HEK293 (cell line): Measurements from ENCODE around the gene WTIP.
"Not testable (repeated sequence)": the region's sequence is repeated elsewhere in the genome, so short reads cannot be mapped to it uniquely, and the experiment has no call there.

Experiments
- CTCF ChIA-PET: fragments of 350-600 bp; formaldehyde crosslinking; extraction: SDS; loops from one replicate; lab custom pipeline; 2021; ENCODE audit warnings: antibody characterized with exemption; lab: Yijun Ruan, JAX
- POLR2A ChIA-PET: fragments of 300-600 bp; formaldehyde crosslinking; extraction: SDS; loops from one replicate; lab custom pipeline; 2020; ENCODE audit warnings: antibody characterized with exemption, inconsistent platforms; lab: Yijun Ruan, JAX
- H3K27ac ChIP-seq: fragments of 200-500 bp; sonication (Bioruptor generic); 2 replicates; pipeline ENCODE4 v1.5.1; 2014; ENCODE audit warnings: low read depth, low read length, control low read depth, inconsistent platforms; ENCODE audit errors: extremely low read depth
- H3K36me3 ChIP-seq, 2 experiments: fragments of 200-500 bp in 1 of 2; sonication (Bioruptor generic) in 1 of 2; 1 replicate in 1 of 2; 2 replicates in 1 of 2; pipeline ENCODE4 v1.5.1; 2014 to 2017; ENCODE audit warnings: inconsistent platforms in 2 of 2, low read length in 2 of 2; ENCODE audit not compliant: control insufficient read depth in 2 of 2, insufficient read depth in 1 of 2
- H3K4me1 ChIP-seq: fragments of 200-500 bp; sonication (Bioruptor generic); 2 replicates; pipeline ENCODE4 v1.5.1; 2014; ENCODE audit warnings: mild to moderate bottlenecking, low read length, inconsistent platforms; ENCODE audit not compliant: control insufficient read depth, insufficient read depth
- H3K4me3 ChIP-seq: 2 replicates; pipeline ENCODE4 v1.5.1; 2011; ENCODE audit warnings: low read depth, mild to moderate bottlenecking, control low read depth, low read length, moderate library complexity
- H3K9me3 ChIP-seq: fragments of 200-500 bp; sonication (Bioruptor generic); 2 replicates; pipeline ENCODE4 v1.5.1; 2014; ENCODE audit warnings: low read depth, low read length, inconsistent platforms; ENCODE audit not compliant: control insufficient read depth, insufficient read depth
- BCL11B ChIP-seq: fragments of 450-650 bp; formaldehyde crosslinking; IDR thresholded peaks from 2 replicates; pipeline ENCODE4 v1.5.1; 2016; ENCODE audit warnings: low read depth, missing biosample characterization, missing genetic modification characterization
- ELK4 ChIP-seq: IDR thresholded peaks from 2 replicates; pipeline ENCODE4 v1.6.1; 2011; ENCODE audit warnings: mild to moderate bottlenecking, low read depth, low read length, borderline replicate concordance
- GLIS1 ChIP-seq: fragments of 450-650 bp; formaldehyde crosslinking; IDR thresholded peaks from 2 replicates; pipeline ENCODE4 v1.5.1; 2016; ENCODE audit warnings: missing biosample characterization, missing genetic modification characterization
- MEIS1 ChIP-seq: sonication (generic); formaldehyde crosslinking; IDR thresholded peaks from 2 replicates; pipeline ENCODE4 v1.8.1; 2022; ENCODE audit warnings: missing genetic modification reagents, mild to moderate bottlenecking, borderline replicate concordance
- REPIN1 ChIP-seq: fragments of 450-650 bp; formaldehyde crosslinking; IDR thresholded peaks from 2 replicates; pipeline ENCODE4 v1.5.1; 2017; ENCODE audit warnings: missing biosample characterization, missing genetic modification characterization, low read depth
- ZBTB17 ChIP-seq: fragments of 450-650 bp; formaldehyde crosslinking; IDR thresholded peaks from 2 replicates; pipeline ENCODE4 v1.5.1; 2016; ENCODE audit warnings: missing biosample characterization, missing genetic modification characterization
- ZBTB20 ChIP-seq: fragments of 450-650 bp; formaldehyde crosslinking; IDR thresholded peaks from 2 replicates; pipeline ENCODE4 v1.5.1; 2016; ENCODE audit warnings: missing biosample characterization, missing genetic modification characterization
- ZBTB48 ChIP-seq: fragments of 450-650 bp; formaldehyde crosslinking; IDR thresholded peaks from 2 replicates; pipeline ENCODE4 v1.5.1; 2016; ENCODE audit warnings: missing biosample characterization, missing genetic modification characterization
- ZBTB7A ChIP-seq: fragments of 450-650 bp; formaldehyde crosslinking; IDR thresholded peaks from 2 replicates; pipeline ENCODE4 v1.5.1; 2016; ENCODE audit warnings: low read depth, missing biosample characterization, missing genetic modification characterization
- ZNF112 ChIP-seq: fragments of 450-650 bp; formaldehyde crosslinking; IDR thresholded peaks from 2 replicates; pipeline ENCODE4 v1.5.0; 2017; ENCODE audit warnings: missing biosample characterization, missing genetic modification characterization
- ZNF133 ChIP-seq: fragments of 450-650 bp; formaldehyde crosslinking; IDR thresholded peaks from 2 replicates; pipeline ENCODE4 v1.5.1; 2016; ENCODE audit warnings: missing biosample characterization, missing genetic modification characterization
- ZNF214 ChIP-seq: fragments of 450-650 bp; formaldehyde crosslinking; IDR thresholded peaks from 2 replicates; pipeline ENCODE4 v1.5.1; 2017; ENCODE audit warnings: missing biosample characterization, mild to moderate bottlenecking, missing genetic modification characterization, borderline replicate concordance
- ZNF23 ChIP-seq: fragments of 450-650 bp; formaldehyde crosslinking; IDR thresholded peaks from 2 replicates; pipeline ENCODE4 v1.5.1; 2016; ENCODE audit warnings: missing biosample characterization, missing genetic modification characterization, borderline replicate concordance
- ZNF311 ChIP-seq: fragments of 450-650 bp; formaldehyde crosslinking; IDR thresholded peaks from 2 replicates; pipeline ENCODE4 v1.5.1; 2017; ENCODE audit warnings: missing biosample characterization, missing genetic modification characterization, borderline replicate concordance
- ZNF560 ChIP-seq: fragments of 450-650 bp; formaldehyde crosslinking; IDR thresholded peaks from 2 replicates; pipeline ENCODE4 v1.5.1; 2017; ENCODE audit warnings: missing biosample characterization, missing genetic modification characterization, borderline replicate concordance
- ZNF777 ChIP-seq: fragments of 450-650 bp; formaldehyde crosslinking; IDR thresholded peaks from 2 replicates; pipeline ENCODE4 v1.5.1; 2017; ENCODE audit warnings: missing biosample characterization, missing genetic modification characterization, borderline replicate concordance
- ZSCAN16 ChIP-seq: fragments of 450-650 bp; formaldehyde crosslinking; IDR thresholded peaks from 2 replicates; pipeline ENCODE4 v1.5.1; 2016; ENCODE audit warnings: missing biosample characterization, missing genetic modification characterization
- TF ChIP-seq, protein P1 (sequence below): fragments of 450-650 bp; formaldehyde crosslinking; IDR thresholded peaks from 2 replicates; pipeline ENCODE4 v1.5.1; 2017; ENCODE audit warnings: missing biosample characterization, missing genetic modification characterization
- TF ChIP-seq, protein P2 (sequence below): fragments of 450-650 bp; formaldehyde crosslinking; IDR thresholded peaks from 2 replicates; pipeline ENCODE4 v1.5.1; 2016; ENCODE audit warnings: missing biosample characterization, missing genetic modification characterization, borderline replicate concordance
- TF ChIP-seq, protein P3 (sequence below): fragments of 450-650 bp; formaldehyde crosslinking; IDR thresholded peaks from 2 replicates; pipeline ENCODE4 v1.5.1; 2016; ENCODE audit warnings: missing biosample characterization, missing genetic modification characterization

WTIP gene

GRCh38 chr19:34478496-34478895 lies 3.1 kb upstream of the WTIP start:
- H3K4me3 ChIP-seq, H3K9me3 ChIP-seq, H3K27ac ChIP-seq: not testable (repeated sequence)
- Histone ChIP-seq H3K4me1 (peaks cover 10% of the 10 kb centered on the region), H3K36me3 (peaks cover 10 to 12% of the 10 kb centered on the region in 2 experiments)
- peak; percentile 94; the same call in 1 of the 2 replicates for TF ChIP-seq REPIN1 (tag by site-specific recombination)
- ChIA-PET POLR2A (interaction anchor here (1.5 kb wide), 1 partner anchor 35 kb away, joined by 3 read pairs; no protein-coding TSS in a partner anchor), CTCF (interaction anchor here (0.8 to 1.1 kb wide), 2 partner anchors 22 to 24 kb away, joined by 3 read pairs; no protein-coding TSS in a partner anchor)

- Histone ChIP-seq H3K27ac (no peak overlapping the region), H3K36me3 (peaks cover 3 to 4% of the 10 kb centered on the region in 2 experiments), H3K9me3 (no peaks in the 10 kb centered on the region), H3K4me3 (no peak overlapping the region), H3K4me1 (peaks cover 10% of the 10 kb centered on the region)
- ChIA-PET CTCF (interaction anchor here (1.1 kb wide), 1 partner anchor 21 kb away, joined by 3 read pairs; no protein-coding TSS in a partner anchor), POLR2A (interaction anchor here (1.5 kb wide), 1 partner anchor 36 kb away, joined by 3 read pairs; no protein-coding TSS in a partner anchor)
- no peak for TF ChIP-seq ZNF311
- no peak for TF ChIP-seq ZBTB48 (tag by site-specific recombination)
- TF ChIP-seq, protein P1, sequence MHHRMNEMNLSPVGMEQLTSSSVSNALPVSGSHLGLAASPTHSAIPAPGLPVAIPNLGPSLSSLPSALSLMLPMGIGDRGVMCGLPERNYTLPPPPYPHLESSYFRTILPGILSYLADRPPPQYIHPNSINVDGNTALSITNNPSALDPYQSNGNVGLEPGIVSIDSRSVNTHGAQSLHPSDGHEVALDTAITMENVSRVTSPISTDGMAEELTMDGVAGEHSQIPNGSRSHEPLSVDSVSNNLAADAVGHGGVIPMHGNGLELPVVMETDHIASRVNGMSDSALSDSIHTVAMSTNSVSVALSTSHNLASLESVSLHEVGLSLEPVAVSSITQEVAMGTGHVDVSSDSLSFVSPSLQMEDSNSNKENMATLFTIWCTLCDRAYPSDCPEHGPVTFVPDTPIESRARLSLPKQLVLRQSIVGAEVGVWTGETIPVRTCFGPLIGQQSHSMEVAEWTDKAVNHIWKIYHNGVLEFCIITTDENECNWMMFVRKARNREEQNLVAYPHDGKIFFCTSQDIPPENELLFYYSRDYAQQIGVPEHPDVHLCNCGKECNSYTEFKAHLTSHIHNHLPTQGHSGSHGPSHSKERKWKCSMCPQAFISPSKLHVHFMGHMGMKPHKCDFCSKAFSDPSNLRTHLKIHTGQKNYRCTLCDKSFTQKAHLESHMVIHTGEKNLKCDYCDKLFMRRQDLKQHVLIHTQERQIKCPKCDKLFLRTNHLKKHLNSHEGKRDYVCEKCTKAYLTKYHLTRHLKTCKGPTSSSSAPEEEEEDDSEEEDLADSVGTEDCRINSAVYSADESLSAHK (tag by site-specific recombination): no peak
- no peak for TF ChIP-seq ZBTB20
- TF ChIP-seq, protein P2, sequence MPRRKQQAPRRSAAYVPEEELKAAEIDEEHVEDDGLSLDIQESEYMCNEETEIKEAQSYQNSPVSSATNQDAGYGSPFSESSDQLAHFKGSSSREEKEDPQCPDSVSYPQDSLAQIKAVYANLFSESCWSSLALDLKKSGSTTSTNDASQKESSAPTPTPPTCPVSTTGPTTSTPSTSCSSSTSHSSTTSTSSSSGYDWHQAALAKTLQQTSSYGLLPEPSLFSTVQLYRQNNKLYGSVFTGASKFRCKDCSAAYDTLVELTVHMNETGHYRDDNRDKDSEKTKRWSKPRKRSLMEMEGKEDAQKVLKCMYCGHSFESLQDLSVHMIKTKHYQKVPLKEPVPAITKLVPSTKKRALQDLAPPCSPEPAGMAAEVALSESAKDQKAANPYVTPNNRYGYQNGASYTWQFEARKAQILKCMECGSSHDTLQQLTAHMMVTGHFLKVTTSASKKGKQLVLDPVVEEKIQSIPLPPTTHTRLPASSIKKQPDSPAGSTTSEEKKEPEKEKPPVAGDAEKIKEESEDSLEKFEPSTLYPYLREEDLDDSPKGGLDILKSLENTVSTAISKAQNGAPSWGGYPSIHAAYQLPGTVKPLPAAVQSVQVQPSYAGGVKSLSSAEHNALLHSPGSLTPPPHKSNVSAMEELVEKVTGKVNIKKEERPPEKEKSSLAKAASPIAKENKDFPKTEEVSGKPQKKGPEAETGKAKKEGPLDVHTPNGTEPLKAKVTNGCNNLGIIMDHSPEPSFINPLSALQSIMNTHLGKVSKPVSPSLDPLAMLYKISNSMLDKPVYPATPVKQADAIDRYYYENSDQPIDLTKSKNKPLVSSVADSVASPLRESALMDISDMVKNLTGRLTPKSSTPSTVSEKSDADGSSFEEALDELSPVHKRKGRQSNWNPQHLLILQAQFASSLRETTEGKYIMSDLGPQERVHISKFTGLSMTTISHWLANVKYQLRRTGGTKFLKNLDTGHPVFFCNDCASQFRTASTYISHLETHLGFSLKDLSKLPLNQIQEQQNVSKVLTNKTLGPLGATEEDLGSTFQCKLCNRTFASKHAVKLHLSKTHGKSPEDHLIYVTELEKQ (tag by site-specific recombination): no peak
- no peak for TF ChIP-seq ZNF133 (tag by site-specific recombination)
- TF ChIP-seq ZNF23 (tag by site-specific recombination): no peak
- TF ChIP-seq ZBTB17 (tag by site-specific recombination): no peak
- TF ChIP-seq ZNF777 (tag by site-specific recombination): no peak
These were observed 2.2 kb upstream of the WTIP start for GRCh38 chr19:34479396-34479795.

DNA sequence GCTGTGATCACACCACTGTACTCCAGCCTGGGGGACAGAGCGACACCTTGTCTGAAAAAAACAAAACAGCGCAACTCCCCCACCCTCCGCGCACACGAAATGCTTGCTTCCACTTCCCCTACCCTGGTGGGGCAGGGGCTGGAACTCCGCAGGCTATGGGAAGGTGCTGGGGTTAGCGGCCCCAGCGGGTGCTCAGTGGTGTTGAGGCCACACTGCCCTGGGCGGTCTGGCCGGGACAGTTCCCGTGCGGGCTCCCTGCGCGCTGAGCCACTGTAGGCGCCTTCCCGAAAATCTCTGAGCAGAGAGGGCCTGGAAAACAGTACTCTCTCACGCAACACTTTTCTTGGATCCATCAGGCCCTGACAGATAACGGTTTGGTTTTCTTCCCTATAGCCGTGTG lies 1.1 kb upstream of the WTIP start:
- no peak overlapping the region for H3K27ac ChIP-seq
- TF ChIP-seq ZSCAN16 (tag by site-specific recombination) (no peak), ZNF112 (tag by site-specific recombination) (no peak), ELK4 (no peak), GLIS1 (tag by site-specific recombination) (no peak), BCL11B (tag by site-specific recombination) (no peak), ZNF560 (tag by site-specific recombination) (no peak), MEIS1 (CRISPR knock-in tag) (no peak), ZNF214 (tag by site-specific recombination) (no peak), ZBTB7A (tag by site-specific recombination) (no peak)
- TF ChIP-seq, protein P3, sequence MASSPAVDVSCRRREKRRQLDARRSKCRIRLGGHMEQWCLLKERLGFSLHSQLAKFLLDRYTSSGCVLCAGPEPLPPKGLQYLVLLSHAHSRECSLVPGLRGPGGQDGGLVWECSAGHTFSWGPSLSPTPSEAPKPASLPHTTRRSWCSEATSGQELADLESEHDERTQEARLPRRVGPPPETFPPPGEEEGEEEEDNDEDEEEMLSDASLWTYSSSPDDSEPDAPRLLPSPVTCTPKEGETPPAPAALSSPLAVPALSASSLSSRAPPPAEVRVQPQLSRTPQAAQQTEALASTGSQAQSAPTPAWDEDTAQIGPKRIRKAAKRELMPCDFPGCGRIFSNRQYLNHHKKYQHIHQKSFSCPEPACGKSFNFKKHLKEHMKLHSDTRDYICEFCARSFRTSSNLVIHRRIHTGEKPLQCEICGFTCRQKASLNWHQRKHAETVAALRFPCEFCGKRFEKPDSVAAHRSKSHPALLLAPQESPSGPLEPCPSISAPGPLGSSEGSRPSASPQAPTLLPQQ (tag by site-specific recombination): no peak
- TF ChIP-seq, all 188 proteins: peak for 0
- POLR2A ChIA-PET: interaction anchor here (0.6 to 0.9 kb wide), 2 partner anchors 9 to 308 kb away, joined by 3 read pairs; partner anchors contain the start of gene LSM14A
- Histone ChIP-seq H3K9me3 (no peaks in the 10 kb centered on the region), H3K4me3 (no peak overlapping the region), H3K36me3 (no peaks in the 10 kb centered on the region; a peak in 1 of 3 replicates), H3K4me1 (peaks cover 10% of the 10 kb centered on the region; the same call in 1 of the 2 replicates)
- CTCF ChIA-PET: no interaction called here
